A549 treated with AZD2906 at 1 μM for 4 hours (cell line): ENCODE results near the gene GPRIN2. TPM values are rescaled to one million over a fixed set of nuclear protein-coding genes. Genes with fewer than 3 reads are reported as not detected.

Experiments used
- total RNA-seq: library from RNA; stranded (reverse); fragments of 200-300 nt; extraction: Qiagen RNA extraction; gene quantifications from 5 replicates; pipeline ENCODE4 v1.2.3, GENCODE V29; 2022

Gene GPRIN2
- total RNA-seq, result 29.8 to 43.1 TPM (median 39.4 TPM) in 5 replicates

GRCh38 chr10:46556515-46557318 is at the start of gene GPRIN2:
Gene GPRIN2, minus strand, starts transcription at chr10:46556658. Its CDS starts 5,922 bp downstream, at chr10:46550736.

GRCh38 chr10:46578474-46579178 is 22.2 kb upstream of the GPRIN2 start, which contains the start of gene SYT15:
Gene SYT15, plus strand, starts transcription at chr10:46579128. Its CDS starts 41 bp downstream, at chr10:46579169.

Other genes with a start within 250 kb of the GPRIN2 start
- 93.7 to 122 TPM (median 108 TPM) in 5 replicates for gene ANXA8L1, start 180.9 kb downstream of the GPRIN2 start, total RNA-seq
- 29.3 to 41.5 TPM (median 36.9 TPM) in 5 replicates for gene NPY4R, start 90.7 kb downstream of the GPRIN2 start, total RNA-seq
- 1.9 to 3.0 TPM (median 2.1 TPM) in 5 replicates for gene SYT15, start 22.5 kb upstream of the GPRIN2 start, total RNA-seq